GM23338 (cell line): ENCODE results near the gene ETFA.
"Not testable (repeated sequence)": the region's sequence is repeated elsewhere in the genome, so short reads cannot be mapped to it uniquely, and the experiment has no call there.

ENCODE experiments used
- CTCF ChIP-seq, 2 experiments: fragments of 200-600 bp in 1 of 2; sonication (generic) in 1 of 2; conservative IDR thresholded peaks; 2 replicates each; pipeline versions ENCODE4 v1.5.1 to v1.6.1; 2016 to 2017; ENCODE audit warnings: antibody characterized with exemption in 2 of 2, low read depth in 2 of 2, mild to moderate bottlenecking in 2 of 2, moderate library complexity in 1 of 2
- ETS1 ChIP-seq: IDR thresholded peaks from 2 replicates; pipeline ENCODE4 v1.6.1; 2016; ENCODE audit warnings: antibody characterized with exemption
- EZH2 ChIP-seq: fragments of 200-600 bp; sonication (generic); IDR thresholded peaks from one replicate; pipeline ENCODE4 v1.8.0; 2017; ENCODE audit warnings: antibody characterized with exemption, mild to moderate bottlenecking, low read depth; ENCODE audit not compliant: unreplicated experiment
- JUNB ChIP-seq: IDR thresholded peaks from one replicate; pipeline ENCODE4 v1.6.1; 2016; ENCODE audit warnings: antibody characterized with exemption; ENCODE audit not compliant: unreplicated experiment
- POLR2AphosphoS5 ChIP-seq: IDR thresholded peaks from 2 replicates; pipeline ENCODE4 v1.6.1; 2016; ENCODE audit warnings: antibody characterized with exemption, low read depth
- REST ChIP-seq: IDR thresholded peaks from one replicate; pipeline ENCODE4 v1.6.1; 2018; ENCODE audit warnings: antibody characterized with exemption; ENCODE audit not compliant: unreplicated experiment
- ZNF331 ChIP-seq: fragments of 250-450 bp; sonication (Bioruptor Pico); IDR thresholded peaks from 2 replicates; pipeline ENCODE4 v1.5.0; 2020; ENCODE audit warnings: low read depth, mild to moderate bottlenecking, moderate library complexity

- TF ChIP-seq CTCF (conservative IDR thresholded peaks at IDR 0.05; ENCODE audit: low read depth in 2 of 2); EZH2; POLR2AphosphoS5; ZNF331 (CRISPR knock-in tag); ETS1; JUNB; REST: not testable (repeated sequence)
Measured at GRCh38 chr15:76297951-76298350, 13.3 kb downstream of the ETFA start.
